K562 (cell line): Measurements from ENCODE around the gene CROT. TPM values are rescaled to one million over a fixed set of nuclear protein-coding genes. Genes with fewer than 3 reads are reported as not detected.

Experiments used
- ATAC-seq: fragments of 200-7000 bp; cut with Tn5 transposase; 3 replicates; pipeline ENCODE4 v1.9.1; 2020; ENCODE audit warnings: moderate library complexity
- BruUV-seq: library from RNA; stranded (reverse); fragments of 400-500 nt; replicated peaks from 2 replicates; lab custom pipeline; 2021; lab: Mats Ljungman, UMichigan
- CTCF ChIA-PET: fragments of 300-600 bp; formaldehyde crosslinking; extraction: SDS; loops from one replicate; lab custom pipeline; 2021; ENCODE audit warnings: low intra/inter-chr PET ratio; lab: Yijun Ruan, JAX
- POLR2A ChIA-PET: fragments of 300-600, 350-650 bp; sonication (Branson Sonifier 250); formaldehyde crosslinking; extraction: SDS; loops from one replicate; lab custom pipeline; 2021; ENCODE audit warnings: antibody characterized with exemption, inconsistent platforms; lab: Yijun Ruan, JAX
- DNase-seq, 4 experiments: peaks; one replicate each; pipeline versions ENCODE4 v3.0.0 to v3.0.0-alpha.2; 2011 to 2018; ENCODE audit warnings: low spot score in 3 of 4, mixed read lengths in 3 of 4; ENCODE audit errors: extremely low read depth in 1 of 4
- FAIRE-seq: peaks from 2 replicates; lab custom pipeline; 2011; peaks lifted over from hg19 to GRCh38; lab: Jason Lieb, UNC
- H2AFZ ChIP-seq: 2 replicates; pipeline ENCODE4 v1.6.0; 2011; ENCODE audit warnings: low read depth, low read length, control low read depth, inconsistent platforms
- H3K27ac ChIP-seq: fragments of 200-600 bp; 3 replicates; pipeline ENCODE4 v1.8.0; 2011; ENCODE audit warnings: low read depth, mild to moderate bottlenecking, control low read depth, inconsistent platforms, low read length, moderate library complexity, mixed read lengths; ENCODE audit errors: extremely low read depth
- H3K27me3 ChIP-seq, 2 experiments: fragments of 300-600 bp in 1 of 2; 2 replicates in 1 of 2; 3 replicates in 1 of 2; pipeline versions ENCODE4 v1.6.0 to v1.8.0; 2011; ENCODE audit warnings: inconsistent platforms in 2 of 2, low read length in 2 of 2, mild to moderate bottlenecking in 1 of 2, mixed read lengths in 1 of 2, moderate library complexity in 1 of 2; ENCODE audit not compliant: control insufficient read depth in 2 of 2, insufficient read depth in 2 of 2
- H3K36me3 ChIP-seq: fragments of 300-600 bp; 3 replicates; pipeline ENCODE4 v1.8.0; 2011; ENCODE audit warnings: mild to moderate bottlenecking, low read length, inconsistent platforms; ENCODE audit not compliant: control insufficient read depth, insufficient read depth
- H3K4me1 ChIP-seq, 2 experiments: fragments of 200-600 bp in 1 of 2; replicated peaks in 1 of 2; 2 replicates in 1 of 2; 3 replicates in 1 of 2; pipeline versions ENCODE4 v1.5.1 to v1.8.0; 2011; ENCODE audit warnings: inconsistent platforms in 2 of 2, low read length in 2 of 2, mild to moderate bottlenecking in 1 of 2, mixed read lengths in 1 of 2, moderate library complexity in 1 of 2; ENCODE audit not compliant: control insufficient read depth in 2 of 2, insufficient read depth in 2 of 2
- H3K4me2 ChIP-seq: 2 replicates; pipeline ENCODE4 v1.6.1; 2011; ENCODE audit warnings: low read length, control low read depth, inconsistent platforms, mixed read lengths; ENCODE audit not compliant: insufficient read depth
- H3K4me3 ChIP-seq: fragments of 200-600 bp; sonication (generic), shearing (Covaris generic); 2 replicates; pipeline ENCODE4 v1.5.1; 2016; ENCODE audit warnings: control low read depth, inconsistent platforms
- H3K79me2 ChIP-seq: fragments of 200-600 bp; 3 replicates; pipeline ENCODE4 v1.8.0; 2011; ENCODE audit warnings: low read length, inconsistent platforms; ENCODE audit not compliant: control insufficient read depth, insufficient read depth
- H3K9ac ChIP-seq, 2 experiments: 2 replicates each; pipeline versions ENCODE4 v1.6.0 to v1.6.1; 2011; ENCODE audit warnings: low read depth in 2 of 2, low read length in 2 of 2, control low read depth in 1 of 2, inconsistent platforms in 1 of 2, mild to moderate bottlenecking in 1 of 2, mixed read lengths in 1 of 2; ENCODE audit not compliant: insufficient read depth in 1 of 2
- H3K9me1 ChIP-seq: one replicate; pipeline ENCODE4 v1.6.0; 2011; ENCODE audit warnings: inconsistent platforms, mild to moderate bottlenecking, low read length, moderate library complexity; ENCODE audit not compliant: control insufficient read depth, insufficient read depth
- H3K9me3 ChIP-seq: replicated peaks from 2 replicates; pipeline ENCODE4 v1.5.1; 2011; ENCODE audit warnings: low read depth, low read length, inconsistent platforms; ENCODE audit not compliant: control insufficient read depth, insufficient read depth
- H4K20me1 ChIP-seq: replicated peaks from 2 replicates; pipeline ENCODE4 v1.6.1; 2011; ENCODE audit warnings: low read length, inconsistent platforms, mixed read lengths; ENCODE audit not compliant: control insufficient read depth, insufficient read depth
- ATF7 ChIP-seq: fragments of 450-650 bp; IDR thresholded peaks from 2 replicates; pipeline ENCODE4 v1.7.1; 2014; ENCODE audit warnings: mild to moderate bottlenecking, moderate library complexity
- CBX3 ChIP-seq, 2 experiments: IDR thresholded peaks; 1 replicate in 1 of 2; 2 replicates in 1 of 2; pipeline ENCODE4 v1.6.1; 2012; ENCODE audit warnings: inconsistent platforms in 2 of 2, low read length in 2 of 2, borderline replicate concordance in 1 of 2, control low read depth in 1 of 2
- CTBP1 ChIP-seq: fragments of 450-650 bp; IDR thresholded peaks from 2 replicates; pipeline ENCODE4 v1.6.1; 2016; ENCODE audit warnings: borderline replicate concordance
- ERF ChIP-seq: fragments of 450-650 bp; formaldehyde crosslinking; IDR thresholded peaks from 2 replicates; pipeline ENCODE4 v1.4.0; 2020; ENCODE audit warnings: mild to moderate bottlenecking, mixed read lengths
- FOXP1 ChIP-seq: sonication (generic); formaldehyde crosslinking; IDR thresholded peaks from 2 replicates; pipeline ENCODE4 v1.8.0; 2022; ENCODE audit warnings: mild to moderate bottlenecking, missing genetic modification reagents
- GATAD2B ChIP-seq: fragments of 450-650 bp; IDR thresholded peaks from 2 replicates; pipeline ENCODE4 v1.6.1; 2017; ENCODE audit warnings: mild to moderate bottlenecking, borderline replicate concordance
- HDAC2 ChIP-seq: fragments of 450-650 bp; IDR thresholded peaks from 2 replicates; pipeline ENCODE4 v1.6.1; 2016; ENCODE audit warnings: mild to moderate bottlenecking
- MNT ChIP-seq, 2 experiments: fragments of 450-650 bp; conservative IDR thresholded peaks; 2 replicates each; pipeline ENCODE4 v1.6.1; 2017; ENCODE audit warnings: mild to moderate bottlenecking in 2 of 2, moderate library complexity in 2 of 2
- MYNN ChIP-seq, 2 experiments: sonication (generic); formaldehyde crosslinking in 1 of 2; IDR thresholded peaks; 2 replicates each; pipeline versions ENCODE4 v1.5.0 to v1.6.1; 2016 to 2020; ENCODE audit warnings: antibody characterized with exemption in 1 of 2, missing genetic modification reagents in 1 of 2
- PML ChIP-seq: IDR thresholded peaks from 2 replicates; pipeline ENCODE4 v1.6.1; 2012; ENCODE audit warnings: low read length, inconsistent platforms
- SNIP1 ChIP-seq: fragments of 450-650 bp; IDR thresholded peaks from 2 replicates; pipeline ENCODE4 v1.7.1; 2017; ENCODE audit warnings: low read depth, mild to moderate bottlenecking
- TARDBP ChIP-seq: fragments of 450-650 bp; IDR thresholded peaks from 2 replicates; pipeline ENCODE4 v1.6.1; 2016
- XRCC3 ChIP-seq: fragments of 450-650 bp; IDR thresholded peaks from 2 replicates; pipeline ENCODE4 v1.6.1; 2017; ENCODE audit warnings: mild to moderate bottlenecking, moderate library complexity
- ZEB2 ChIP-seq: fragments of 450-650 bp; IDR thresholded peaks from 2 replicates; pipeline ENCODE4 v1.6.1; 2016
- ZFP36 ChIP-seq: fragments of 150-350 bp; IDR thresholded peaks from 2 replicates; pipeline ENCODE4 v1.6.1; 2018; ENCODE audit warnings: low read length, low read depth; ENCODE audit not compliant: partially characterized antibody
- ZKSCAN1 ChIP-seq: fragments of 150-350 bp; IDR thresholded peaks from 2 replicates; pipeline ENCODE4 v1.6.1; 2016; ENCODE audit warnings: low read depth, low read length
- ZNF589 ChIP-seq: fragments of 200-800 bp; sonication (Bioruptor generic); IDR thresholded peaks from 2 replicates; pipeline ENCODE4 v1.6.1; 2016; ENCODE audit warnings: low read depth, missing genetic modification characterization, missing compliant biosample characterization
- WGBS: fragments of 100-300 bp; shearing (Covaris generic); methylation state at CpG from one replicate; pipeline ENCODE4 v1.1.6; 2016; ENCODE audit warnings: low coverage, mixed read lengths; ENCODE audit not compliant: insufficient coverage; ENCODE audit errors: missing lambda C conversion rate; 5-methylcytosine and 5-hydroxymethylcytosine counted together
- in situ Hi-C: fragments of 300-500 bp; cut with MboI; formaldehyde crosslinking; loops from 4 replicates; pipeline ENCODE4 v1.15.0; 2018; ENCODE audit warnings: inconsistent platforms, mixed read lengths
- intact Hi-C: fragments of 100-400 bp; cut with micrococcal nuclease; formaldehyde crosslinking; loops from 2 replicates; pipeline ENCODE4 v1.14.2; 2022
- polyA plus RNA-seq, 8 experiments: library from polyadenylated mRNA; depleted of rRNA in 4 of 8; stranded (reverse) in 5 of 8; unstranded in 3 of 8; fragments of >200 nt; fragmentation: Nextera tagmentation in 2 of 8; fragmentation: Illumina TruSeq in 1 of 8; extraction: Ambion mirVana in 2 of 8; extraction: Trizol in 1 of 8; gene quantifications; 2 replicates each; pipeline versions ENCODE4 v1.2.1 to v1.2.3, GENCODE V29; 2011 to 2014; ENCODE audit warnings: inconsistent platforms in 1 of 8, missing spikeins in 1 of 8
- total RNA-seq, 7 experiments: library from RNA; depleted of rRNA in 6 of 7; stranded (reverse); fragments of >200 nt in 6 of 7; fragmentation: Illumina TruSeq in 2 of 7; extraction: Trizol in 2 of 7; gene quantifications; 2 replicates each; pipeline versions ENCODE4 v1.2.1 to v1.2.3, GENCODE V29; 2011 to 2021; ENCODE audit warnings: low replicate concordance in 1 of 7
- TF ChIP-seq, protein P1 (sequence below): fragments of 450-650 bp; IDR thresholded peaks from 2 replicates; pipeline ENCODE4 v1.7.0; 2016; ENCODE audit warnings: borderline replicate concordance
- TF ChIP-seq, protein P2 (sequence below): fragments of 450-650 bp; IDR thresholded peaks from 2 replicates; pipeline ENCODE4 v1.6.1; 2017; ENCODE audit warnings: mild to moderate bottlenecking, moderate library complexity

Gene CROT
- total and polyA plus RNA-seq, 9 of the 15 experiments (the other 6 are each of a cell fraction or from before 2014, with no cell fraction given): 2.5 to 8.1 (median 5.1) TPM

- no peaks in the 10 kb centered on the region for H4K20me1 ChIP-seq
- H3K27ac ChIP-seq: no peak overlapping the region
- no peaks in the 10 kb centered on the region for H3K79me2 ChIP-seq
- DNase-seq (peak in 1 of 4 experiments; percentile 67), ATAC-seq (peak; percentile 66; the same call in 2 of the 3 replicates), FAIRE-seq (no peak)
- no peaks in the 10 kb centered on the region for H3K36me3 ChIP-seq
- no peak overlapping the region for H3K4me2 ChIP-seq
- peaks cover 0 to 2% of the 10 kb centered on the region in 2 experiments; a peak in 3 of 5 replicates for H3K4me1 ChIP-seq
- CTCF ChIA-PET: no interaction called here
- 10% methylated on average over 3 of the region's 3 CpGs for WGBS
- BruUV-seq: no TSS peak
- no peaks in the 10 kb centered on the region for H3K9me1 ChIP-seq
- POLR2A ChIA-PET: interaction anchor here (0.7 kb wide), 1 partner anchor 19 kb away, joined by 3 read pairs; no protein-coding TSS in a partner anchor
- no peak overlapping the region for H2AFZ ChIP-seq
- in situ Hi-C loops: no loop called here
- no peak overlapping the region for H3K4me3 ChIP-seq
- H3K27me3 ChIP-seq: no peaks in the 10 kb centered on the region
- intact Hi-C loops: no loop called here
- peaks cover 27% of the 10 kb centered on the region for H3K9me3 ChIP-seq
- no peak overlapping the region for H3K9ac ChIP-seq
- TF ChIP-seq ATF7 (0 out of 2 replicates have a peak, but pooled peaks have one; percentile 21), MNT (conservative IDR thresholded peaks at IDR 0.05) (no peak), GATAD2B (no peak), XRCC3 (peak; percentile 94), ZKSCAN1 (peak; percentile 36; the same call in 1 of the 2 replicates), MYNN (IDR thresholded peaks at IDR 0.05) (peak; percentile 50; the same call in 1 of the 2 replicates), MYNN (CRISPR knock-in tag; IDR thresholded peaks at IDR 0.05) (no peak), SNIP1 (no peak), CBX3 (IDR thresholded peaks at IDR 0.05; ENCODE audit: borderline replicate concordance in 1 of 2, low read length in 2 of 2) (peak; percentile 99 to 100), TARDBP (no peak), FOXP1 (CRISPR knock-in tag) (no peak), PML (no peak), ZFP36 (peak; percentile 81), ZNF589 (CRISPR knock-in tag) (no peak), ERF (CRISPR knock-in tag) (0 out of 2 replicates have a peak, but pooled peaks have one; percentile 39), CTBP1 (no peak), ZEB2 (peak; percentile 63; the same call in 1 of the 2 replicates), HDAC2 (no peak)
- TF ChIP-seq, protein P1, sequence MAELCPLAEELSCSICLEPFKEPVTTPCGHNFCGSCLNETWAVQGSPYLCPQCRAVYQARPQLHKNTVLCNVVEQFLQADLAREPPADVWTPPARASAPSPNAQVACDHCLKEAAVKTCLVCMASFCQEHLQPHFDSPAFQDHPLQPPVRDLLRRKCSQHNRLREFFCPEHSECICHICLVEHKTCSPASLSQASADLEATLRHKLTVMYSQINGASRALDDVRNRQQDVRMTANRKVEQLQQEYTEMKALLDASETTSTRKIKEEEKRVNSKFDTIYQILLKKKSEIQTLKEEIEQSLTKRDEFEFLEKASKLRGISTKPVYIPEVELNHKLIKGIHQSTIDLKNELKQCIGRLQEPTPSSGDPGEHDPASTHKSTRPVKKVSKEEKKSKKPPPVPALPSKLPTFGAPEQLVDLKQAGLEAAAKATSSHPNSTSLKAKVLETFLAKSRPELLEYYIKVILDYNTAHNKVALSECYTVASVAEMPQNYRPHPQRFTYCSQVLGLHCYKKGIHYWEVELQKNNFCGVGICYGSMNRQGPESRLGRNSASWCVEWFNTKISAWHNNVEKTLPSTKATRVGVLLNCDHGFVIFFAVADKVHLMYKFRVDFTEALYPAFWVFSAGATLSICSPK: no peak
- TF ChIP-seq, protein P2, sequence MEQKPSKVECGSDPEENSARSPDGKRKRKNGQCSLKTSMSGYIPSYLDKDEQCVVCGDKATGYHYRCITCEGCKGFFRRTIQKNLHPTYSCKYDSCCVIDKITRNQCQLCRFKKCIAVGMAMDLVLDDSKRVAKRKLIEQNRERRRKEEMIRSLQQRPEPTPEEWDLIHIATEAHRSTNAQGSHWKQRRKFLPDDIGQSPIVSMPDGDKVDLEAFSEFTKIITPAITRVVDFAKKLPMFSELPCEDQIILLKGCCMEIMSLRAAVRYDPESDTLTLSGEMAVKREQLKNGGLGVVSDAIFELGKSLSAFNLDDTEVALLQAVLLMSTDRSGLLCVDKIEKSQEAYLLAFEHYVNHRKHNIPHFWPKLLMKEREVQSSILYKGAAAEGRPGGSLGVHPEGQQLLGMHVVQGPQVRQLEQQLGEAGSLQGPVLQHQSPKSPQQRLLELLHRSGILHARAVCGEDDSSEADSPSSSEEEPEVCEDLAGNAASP: no peak
These were observed 17.2 kb upstream of the CROT start for GRCh38 chr7:87328281-87328680.
